ENCODE results near the gene CPPED1. TPM values are rescaled to one million over a fixed set of nuclear protein-coding genes. Genes with fewer than 3 reads are reported as not detected.

CPPED1 gene
- total and polyA plus RNA-seq, 2 of the 4 experiments (the other 2 are of a cell fraction), result 5.1 to 6.5 TPM

DNA sequence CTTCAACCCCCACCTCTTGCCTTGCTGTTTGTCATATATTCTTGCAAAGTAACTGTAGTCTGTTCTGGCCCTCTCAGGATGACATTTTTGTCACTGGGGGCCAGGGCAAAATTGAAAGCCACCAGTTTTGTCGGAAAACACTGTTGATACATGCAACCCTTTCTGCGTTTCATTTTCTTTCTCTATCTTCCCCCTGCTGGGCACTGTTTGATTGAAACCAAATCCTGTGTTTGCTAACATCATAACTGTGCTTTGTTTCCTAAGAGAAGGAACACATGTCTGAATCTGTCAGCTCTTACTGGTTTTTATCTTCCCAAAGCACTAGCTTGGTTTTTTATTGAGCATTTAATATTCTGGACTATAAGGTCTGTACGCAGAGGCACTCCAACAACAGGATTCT, 11.7 kb upstream of the CPPED1 start:
- BruUV-seq (replicated peaks), result no TSS peak
- no peak for ATAC-seq (ENCODE audit: low read depth)

More for the DNA sequence above, 11.7 kb upstream of the CPPED1 start:
- H2BK5ac ChIP-seq (ENCODE audit: low read depth, low read length, poor library complexity, severe bottlenecking), result no peak overlapping the region
- POLR2A ChIA-PET (ENCODE audit: unreplicated experiment), result no interaction called here
- TF ChIP-seq BHLHE40 (IDR thresholded peaks at IDR 0.05; ENCODE audit: low read depth, low read length) (no peak), MAZ (IDR thresholded peaks at IDR 0.05; ENCODE audit: borderline replicate concordance, low read depth, low read length) (no peak), POLR2A (IDR thresholded peaks at IDR 0.05; ENCODE audit: low read depth, low read length) (no peak), RAD21 (IDR thresholded peaks at IDR 0.05; ENCODE audit: low read length) (no peak), MXI1 (IDR thresholded peaks at IDR 0.05; ENCODE audit: borderline replicate concordance, low read depth, low read length) (no peak), RCOR1 (IDR thresholded peaks at IDR 0.05; ENCODE audit: insufficient replicate concordance, low read length) (no peak), RFX5 (IDR thresholded peaks at IDR 0.05; ENCODE audit: low read depth, low read length) (no peak), SMC3 (IDR thresholded peaks at IDR 0.05; ENCODE audit: low read depth, low read length) (no peak), MAFK (IDR thresholded peaks at IDR 0.05; ENCODE audit: low read depth, low read length) (no peak), CEBPB (IDR thresholded peaks at IDR 0.05; ENCODE audit: low read depth, low read length) (no peak), USF2 (IDR thresholded peaks at IDR 0.05; ENCODE audit: low read depth, low read length) (no peak), ELK1 (IDR thresholded peaks at IDR 0.05; ENCODE audit: borderline replicate concordance, low read depth, low read length) (no peak)
- TF ChIP-seq, protein P1, sequence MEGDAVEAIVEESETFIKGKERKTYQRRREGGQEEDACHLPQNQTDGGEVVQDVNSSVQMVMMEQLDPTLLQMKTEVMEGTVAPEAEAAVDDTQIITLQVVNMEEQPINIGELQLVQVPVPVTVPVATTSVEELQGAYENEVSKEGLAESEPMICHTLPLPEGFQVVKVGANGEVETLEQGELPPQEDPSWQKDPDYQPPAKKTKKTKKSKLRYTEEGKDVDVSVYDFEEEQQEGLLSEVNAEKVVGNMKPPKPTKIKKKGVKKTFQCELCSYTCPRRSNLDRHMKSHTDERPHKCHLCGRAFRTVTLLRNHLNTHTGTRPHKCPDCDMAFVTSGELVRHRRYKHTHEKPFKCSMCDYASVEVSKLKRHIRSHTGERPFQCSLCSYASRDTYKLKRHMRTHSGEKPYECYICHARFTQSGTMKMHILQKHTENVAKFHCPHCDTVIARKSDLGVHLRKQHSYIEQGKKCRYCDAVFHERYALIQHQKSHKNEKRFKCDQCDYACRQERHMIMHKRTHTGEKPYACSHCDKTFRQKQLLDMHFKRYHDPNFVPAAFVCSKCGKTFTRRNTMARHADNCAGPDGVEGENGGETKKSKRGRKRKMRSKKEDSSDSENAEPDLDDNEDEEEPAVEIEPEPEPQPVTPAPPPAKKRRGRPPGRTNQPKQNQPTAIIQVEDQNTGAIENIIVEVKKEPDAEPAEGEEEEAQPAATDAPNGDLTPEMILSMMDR (conservative IDR thresholded peaks at IDR 0.05; ENCODE audit: low read depth, low read length), result no peak
- no peak overlapping the region for H3K14ac ChIP-seq (replicated peaks; ENCODE audit: low read depth, low read length)
- H3K27ac ChIP-seq (ENCODE audit: insufficient read depth, low read length), result no peak overlapping the region
- CTCF ChIA-PET, result no interaction called here
- H2BK15ac ChIP-seq (ENCODE audit: low read depth, low read length), result no peak overlapping the region
- no peaks in the 10 kb centered on the region for H4K20me1 ChIP-seq (ENCODE audit: insufficient read depth, low read length)
- dilution Hi-C loops (cut with HindIII; ENCODE audit: low sequenced_read_pairs, unreplicated experiment) (no loop called here), intact Hi-C loops (cut with micrococcal nuclease) (loop anchor here (5.0 kb wide), 1 partner anchor 588 kb away; no protein-coding TSS in a partner anchor), in situ Hi-C loops (cut with MboI; ENCODE audit: low sequenced_read_pairs) (loop anchor here (10.0 kb wide), 1 partner anchor 721 kb away; no protein-coding TSS in a partner anchor)
- no peak overlapping the region for H2AK5ac ChIP-seq (ENCODE audit: low read depth, low read length)
- H3K4me1 ChIP-seq (ENCODE audit: control insufficient read depth, insufficient read depth, low read length), result no peaks in the 10 kb centered on the region
- H3K9me3 ChIP-seq (ENCODE audit: control insufficient read depth, insufficient read depth, low read length), result no peaks in the 10 kb centered on the region; the same call in 1 of the 2 replicates
- H4K5ac ChIP-seq (ENCODE audit: low read depth, low read length), result no peak overlapping the region
- no peaks in the 10 kb centered on the region for H3K36me3 ChIP-seq (ENCODE audit: control insufficient read depth, insufficient read depth, low read length)
- no peak overlapping the region for H2AK9ac ChIP-seq (replicated peaks; ENCODE audit: low read depth, low read length, poor library complexity)
- no peak overlapping the region for H3K4me3 ChIP-seq (ENCODE audit: insufficient read depth, low read depth, low read length)
- H4K8ac ChIP-seq (ENCODE audit: low read depth in 2 of 2, low read length in 2 of 2), result no peak overlapping the region
- no peak overlapping the region for H3K9ac ChIP-seq (ENCODE audit: low read depth, low read length)
- H3K27me3 ChIP-seq (ENCODE audit: control insufficient read depth, insufficient read depth, low read length), result no peaks in the 10 kb centered on the region
- no peaks in the 10 kb centered on the region for H3K79me1 ChIP-seq (ENCODE audit: low read depth in 1 of 2, low read length in 2 of 2)
- no peak overlapping the region for H2BK120ac ChIP-seq (ENCODE audit: low read depth, low read length)
- H3K23ac ChIP-seq (ENCODE audit: low read depth, low read length), result no peak overlapping the region
- H3K4ac ChIP-seq (ENCODE audit: low read depth, low read length), result no peak overlapping the region
- no peak overlapping the region for H2AFZ ChIP-seq (replicated peaks; ENCODE audit: low read length, poor library complexity)
- WGBS, 2 experiments (ENCODE audit: extremely low coverage in 2 of 2, insufficient read length in 1 of 2), result 50% methylated on average over 1 of the region's 3 CpGs; no CpG with 5 or more reads in 1 of the 2 experiments
- H3K9me1 ChIP-seq (ENCODE audit: insufficient read depth, low read length), result no peaks in the 10 kb centered on the region
- H4K91ac ChIP-seq (ENCODE audit: insufficient read depth, low read depth, low read length), result no peak overlapping the region
- no peak overlapping the region for H3K56ac ChIP-seq (ENCODE audit: extremely low read depth, insufficient read depth, low read length)
- H2BK20ac ChIP-seq (ENCODE audit: low read depth, low read length), result no peak overlapping the region
- no peak overlapping the region for H3K4me2 ChIP-seq (ENCODE audit: low read depth, low read length)
- no peak overlapping the region for H3K18ac ChIP-seq (ENCODE audit: low read depth, low read length)
- DNase-seq, result no peak

Measured in IMR-90 (cell line).